H1 (cell line): ENCODE data around the gene CADPS. TPM values are rescaled to one million over a fixed set of nuclear protein-coding genes. Genes with fewer than 3 reads are reported as not detected.

Source experiments
- CTCF ChIA-PET: fragments of 300-600 bp; sonication (Branson Sonifier 250); formaldehyde crosslinking; loops from one replicate; lab custom pipeline; 2021; ENCODE audit not compliant: partially characterized antibody; lab: Charles Lee
- POLR2A ChIA-PET: fragments of 300-600 bp; sonication (Branson Sonifier 250); formaldehyde crosslinking; loops from one replicate; lab custom pipeline; 2021; ENCODE audit warnings: inconsistent platforms; ENCODE audit not compliant: partially characterized antibody; lab: Charles Lee
- DNase-seq, 2 experiments: peaks; one replicate each; pipeline versions ENCODE4 v3.0.0 to v3.0.0-alpha.2; 2010 to 2022; ENCODE audit warnings: low spot score in 2 of 2, low read depth in 1 of 2, mixed read lengths in 1 of 2
- FAIRE-seq: peaks from 2 replicates; lab custom pipeline; 2011; peaks lifted over from hg19 to GRCh38; lab: Jason Lieb, UNC
- H2AFZ ChIP-seq: 2 replicates; pipeline ENCODE4 v1.8.1; 2012; ENCODE audit warnings: low read length, inconsistent platforms
- H2AK5ac ChIP-seq: 2 replicates; pipeline ENCODE4 v1.6.1; 2013; ENCODE audit warnings: low read depth, low read length
- H2BK120ac ChIP-seq: replicated peaks from 2 replicates; pipeline ENCODE3; 2013; ENCODE audit warnings: low read depth, low read length, inconsistent platforms
- H2BK12ac ChIP-seq: 2 replicates; pipeline ENCODE4 v1.6.1; 2013; ENCODE audit warnings: low read depth, low read length
- H2BK15ac ChIP-seq: 2 replicates; pipeline ENCODE4 v1.6.1; 2013; ENCODE audit warnings: low read length
- H2BK20ac ChIP-seq: 2 replicates; pipeline ENCODE4 v1.6.1; 2013; ENCODE audit warnings: low read length
- H2BK5ac ChIP-seq: 2 replicates; pipeline ENCODE4 v1.6.1; 2013; ENCODE audit warnings: low read depth, low read length
- H3K14ac ChIP-seq: 2 replicates; pipeline ENCODE4 v1.6.1; 2013; ENCODE audit warnings: inconsistent platforms; ENCODE audit not compliant: insufficient read length
- H3K18ac ChIP-seq: 2 replicates; pipeline ENCODE4 v1.6.1; 2013; ENCODE audit warnings: low read length; ENCODE audit errors: extremely low read depth
- H3K23ac ChIP-seq: 2 replicates; pipeline ENCODE4 v1.6.1; 2013; ENCODE audit warnings: inconsistent platforms; ENCODE audit not compliant: insufficient read length
- H3K23me2 ChIP-seq: 2 replicates; pipeline ENCODE4 v1.6.1; 2013; ENCODE audit warnings: low read depth, low read length
- H3K27ac ChIP-seq: 2 replicates; pipeline ENCODE4 v1.6.1; 2011; ENCODE audit warnings: low read depth, low read length, inconsistent platforms
- H3K27me3 ChIP-seq, 4 experiments: replicated peaks in 1 of 4; 1 replicate in 1 of 4; 2 replicates in 3 of 4; pipeline versions ENCODE4 v1.6.1 to v1.8.1; 2011 to 2013; ENCODE audit warnings: low read length in 3 of 4, mild to moderate bottlenecking in 3 of 4, inconsistent platforms in 2 of 4, mixed read lengths in 2 of 4, moderate library complexity in 1 of 4; ENCODE audit not compliant: control insufficient read depth in 3 of 4, insufficient read depth in 3 of 4; ENCODE audit errors: extremely low read depth in 1 of 4
- H3K36me3 ChIP-seq, 4 experiments: 2 replicates each; pipeline versions ENCODE4 v1.6.1 to v1.8.1; 2011 to 2013; ENCODE audit warnings: mild to moderate bottlenecking in 4 of 4, low read length in 3 of 4, moderate library complexity in 2 of 4, control low read depth in 1 of 4, inconsistent platforms in 1 of 4; ENCODE audit not compliant: insufficient read depth in 4 of 4, control insufficient read depth in 2 of 4
- H3K4ac ChIP-seq: replicated peaks from 2 replicates; pipeline ENCODE3; 2013; ENCODE audit warnings: low read length, low read depth, mixed read lengths, inconsistent platforms; ENCODE audit not compliant: insufficient read length
- H3K4me1 ChIP-seq, 4 experiments: replicated peaks in 1 of 4; 1 replicate in 1 of 4; 2 replicates in 3 of 4; pipeline versions ENCODE4 v1.6.1 to v1.8.1; 2011 to 2013; ENCODE audit warnings: low read length in 3 of 4, inconsistent platforms in 2 of 4, mixed read lengths in 1 of 4; ENCODE audit not compliant: insufficient read depth in 4 of 4, control insufficient read depth in 3 of 4
- H3K4me2 ChIP-seq, 2 experiments: 2 replicates each; pipeline versions ENCODE4 v1.6.1 to v1.8.1; 2011 to 2013; ENCODE audit warnings: low read depth in 2 of 2, low read length in 2 of 2, control low read depth in 1 of 2, inconsistent platforms in 1 of 2, mild to moderate bottlenecking in 1 of 2; ENCODE audit not compliant: insufficient read depth in 1 of 2
- H3K4me3 ChIP-seq, 4 experiments: fragments of 200-600, 300-600 bp in 1 of 4; sonication (generic), shearing (Covaris generic), sonication (Bioruptor Twin) in 1 of 4; 2 replicates each; pipeline versions ENCODE4 v1.5.1 to v1.8.1; 2011 to 2016; ENCODE audit warnings: low read length in 4 of 4, low read depth in 3 of 4, control low read depth in 2 of 4, inconsistent platforms in 2 of 4, mild to moderate bottlenecking in 2 of 4, mixed read lengths in 1 of 4, moderate library complexity in 1 of 4; ENCODE audit not compliant: insufficient read depth in 2 of 4; ENCODE audit errors: extremely low read depth in 1 of 4
- H3K56ac ChIP-seq: replicated peaks from 2 replicates; pipeline ENCODE3; 2013; ENCODE audit warnings: low read depth, mild to moderate bottlenecking, mixed read lengths, low read length, inconsistent platforms; ENCODE audit not compliant: insufficient read length
- H3K79me1 ChIP-seq: 2 replicates; pipeline ENCODE4 v1.6.1; 2013; ENCODE audit warnings: low read depth, low read length, control low read depth
- H3K79me2 ChIP-seq, 2 experiments: 2 replicates each; pipeline versions ENCODE4 v1.6.1 to v1.8.1; 2012 to 2013; ENCODE audit warnings: low read length in 2 of 2, mild to moderate bottlenecking in 2 of 2, inconsistent platforms in 1 of 2; ENCODE audit not compliant: insufficient read depth in 2 of 2, control insufficient read depth in 1 of 2
- H3K9ac ChIP-seq, 4 experiments: replicated peaks in 1 of 4; 1 replicate in 1 of 4; 2 replicates in 3 of 4; pipeline versions ENCODE4 v1.6.1 to v1.8.1; 2011 to 2013; ENCODE audit warnings: low read depth in 3 of 4, low read length in 3 of 4, control low read depth in 2 of 4, mild to moderate bottlenecking in 2 of 4, moderate library complexity in 2 of 4, inconsistent platforms in 1 of 4; ENCODE audit errors: extremely low read depth in 1 of 4
- H3K9me3 ChIP-seq, 2 experiments: 2 replicates each; pipeline versions ENCODE4 v1.6.1 to v1.8.1; 2012 to 2013; ENCODE audit warnings: mild to moderate bottlenecking in 2 of 2, moderate library complexity in 2 of 2, control low read depth in 1 of 2, inconsistent platforms in 1 of 2, low read depth in 1 of 2, low read length in 1 of 2, mixed read lengths in 1 of 2; ENCODE audit not compliant: insufficient read depth in 2 of 2
- H4K20me1 ChIP-seq, 2 experiments: replicated peaks in 1 of 2; 2 replicates each; pipeline versions ENCODE3 to v1.8.1; 2011 to 2013; ENCODE audit warnings: inconsistent platforms in 2 of 2, low read length in 2 of 2, mild to moderate bottlenecking in 1 of 2; ENCODE audit not compliant: insufficient read depth in 2 of 2, control insufficient read depth in 1 of 2
- H4K5ac ChIP-seq: 2 replicates; pipeline ENCODE4 v1.6.1; 2013; ENCODE audit warnings: low read length, low read depth, mixed read lengths, inconsistent platforms; ENCODE audit not compliant: insufficient read length
- H4K8ac ChIP-seq: 2 replicates; pipeline ENCODE4 v1.8.0; 2013; ENCODE audit warnings: mild to moderate bottlenecking, moderate library complexity, low read length, inconsistent platforms; ENCODE audit not compliant: insufficient read depth; ENCODE audit errors: extremely low read depth
- H4K91ac ChIP-seq: replicated peaks from 2 replicates; pipeline ENCODE3; 2013; ENCODE audit warnings: low read length, mixed read lengths, inconsistent platforms; ENCODE audit not compliant: insufficient read length
- GTF2F1 ChIP-seq: IDR thresholded peaks from 2 replicates; pipeline ENCODE4 v1.6.1; 2012; ENCODE audit warnings: low read depth, low read length, improper control_type of control experiment, borderline replicate concordance
- POLR2A ChIP-seq, 2 experiments: IDR thresholded peaks; 1 replicate in 1 of 2; 2 replicates in 1 of 2; pipeline ENCODE4 v1.6.1; 2011; ENCODE audit warnings: low read depth in 2 of 2, low read length in 2 of 2, mild to moderate bottlenecking in 2 of 2; ENCODE audit errors: control extremely low read depth in 1 of 2
- SIX5 ChIP-seq: IDR thresholded peaks from 2 replicates; pipeline ENCODE4 v1.6.1; 2011; ENCODE audit warnings: mild to moderate bottlenecking, low read depth, low read length
- WGBS, 2 experiments: shearing (Covaris generic) in 1 of 2; methylation state at CpG; one replicate each; pipeline versions ENCODE4 v1.1.6 to v1.1.7; 2013 to 2015; ENCODE audit warnings: low lambda C conversion rate in 2 of 2, mixed read lengths in 2 of 2, inconsistent platforms in 1 of 2, low coverage in 1 of 2, missing lambda C conversion rate in 1 of 2; ENCODE audit not compliant: insufficient replicate concordance in 2 of 2, insufficient coverage in 1 of 2, insufficient read length in 1 of 2; ENCODE audit errors: extremely low coverage in 1 of 2, missing lambda C conversion rate in 1 of 2; 5-methylcytosine and 5-hydroxymethylcytosine counted together
- polyA plus RNA-seq, 7 experiments: library from polyadenylated mRNA; depleted of rRNA in 3 of 7; stranded (reverse) in 5 of 7; unstranded in 2 of 7; fragments of >200 nt in 5 of 7; fragments of 200-250 nt in 2 of 7; gene quantifications; 1 replicate in 5 of 7; 2 replicates in 1 of 7; 4 replicates in 1 of 7; pipeline versions ENCODE4 v1.2.1 to v1.2.3, GENCODE V29; 2011 to 2013; ENCODE audit warnings: missing spikeins in 2 of 7, mixed read lengths in 2 of 7
- total RNA-seq: library from RNA; stranded (reverse); fragmentation: NEBNext Ultra II Directional; extraction: Animal tissue kit (Norgen Biotek cat#: 25700); gene quantifications from 2 replicates; pipeline ENCODE4 v1.2.1, GENCODE V29; 2021

The CADPS gene
- total and polyA plus RNA-seq, 2 of the 8 experiments (the other 6 are each of a cell fraction or from before 2014, with no cell fraction given) = 7.1 to 10.2 TPM

DNA sequence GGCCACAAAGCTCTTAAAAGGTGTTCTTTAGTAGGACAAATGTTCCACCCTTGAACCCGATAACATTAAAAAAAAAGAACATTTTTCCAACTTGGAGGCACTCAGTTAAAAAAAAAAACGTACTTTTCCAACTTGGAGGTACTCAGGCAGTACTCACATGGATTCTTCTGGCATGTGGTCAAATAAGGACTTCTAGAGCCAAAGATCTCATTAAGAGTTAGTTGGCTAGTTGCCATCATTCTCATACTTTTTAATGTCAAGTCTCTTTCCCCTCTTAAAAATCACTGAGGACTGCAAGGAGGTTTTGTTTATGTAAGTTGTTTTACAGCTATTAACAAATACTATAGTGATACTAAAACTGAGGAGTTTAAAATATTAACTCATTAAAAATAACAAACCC lies 101.0 kb downstream of the CADPS start:
- WGBS, 2 experiments = 93% methylated on average over 2 of the region's 2 CpGs; no CpG with 5 or more reads in 1 of the 2 experiments
- Histone ChIP-seq H3K4ac (no peak overlapping the region), H4K5ac (no peak overlapping the region), H2AK5ac (no peak overlapping the region), H4K8ac (no peak overlapping the region), H3K79me1 (no peaks in the 10 kb centered on the region), H3K27me3 (no peaks in the 10 kb centered on the region), H3K9me3 (no peaks in the 10 kb centered on the region), H2BK5ac (no peak overlapping the region), H3K23ac (no peak overlapping the region), H3K23me2 (no peaks in the 10 kb centered on the region), H2BK20ac (no peak overlapping the region), H4K91ac (no peak overlapping the region), H2BK15ac (no peak overlapping the region), H3K4me1 (no peaks in the 10 kb centered on the region), H2AFZ (no peak overlapping the region), H3K27ac (no peak overlapping the region), H3K4me3 (no peak overlapping the region), H3K79me2 (no peaks in the 10 kb centered on the region), H3K18ac (no peak overlapping the region), H2BK120ac (no peak overlapping the region), H3K14ac (no peak overlapping the region), H3K4me2 (no peak overlapping the region), H2BK12ac (no peak overlapping the region), H3K36me3 (no peaks in the 10 kb centered on the region), H3K9ac (no peak overlapping the region), H3K56ac (no peak overlapping the region), H4K20me1 (no peaks in the 10 kb centered on the region)
- ChIA-PET POLR2A (no interaction called here), CTCF (interaction anchor here (0.6 to 1.5 kb wide), 4 partner anchors 106 to 507 kb away, joined by 3 to 5 read pairs (median 3); no protein-coding TSS in a partner anchor)
- no peak for TF ChIP-seq POLR2A (IDR thresholded peaks at IDR 0.05; ENCODE audit: control extremely low read depth in 1 of 2, low read depth in 2 of 2, low read length in 2 of 2)
- no peak for TF ChIP-seq GTF2F1
- TF ChIP-seq SIX5 = no peak
- FAIRE-seq = no peak
- no peak for DNase-seq
